Mucosa of stomach (tissue), 1 donor: ENCODE data around the gene NEK9.

ENCODE experiments used
- H3K27me3 ChIP-seq: one replicate; pipeline ENCODE4 v1.7.0; 2013; ENCODE audit warnings: mild to moderate bottlenecking, low read length; ENCODE audit not compliant: control insufficient read depth, insufficient read depth
- H3K36me3 ChIP-seq: one replicate; pipeline ENCODE4 v1.7.0; 2013; ENCODE audit warnings: low read length; ENCODE audit not compliant: control insufficient read depth, insufficient read depth
- H3K4me1 ChIP-seq: one replicate; pipeline ENCODE4 v1.7.0; 2013; ENCODE audit warnings: mild to moderate bottlenecking, low read length; ENCODE audit not compliant: control insufficient read depth, insufficient read depth
- H3K4me3 ChIP-seq: one replicate; pipeline ENCODE4 v1.7.0; 2013; ENCODE audit warnings: low read length
- H3K9ac ChIP-seq: one replicate; pipeline ENCODE4 v1.7.0; 2013; ENCODE audit warnings: mild to moderate bottlenecking, low read length, moderate library complexity
- H3K9me3 ChIP-seq: one replicate; pipeline ENCODE4 v1.7.0; 2013; ENCODE audit warnings: mild to moderate bottlenecking, low read length, moderate library complexity; ENCODE audit not compliant: control insufficient read depth
- donor health status: Pancreatic carcinoma.

NEK9 gene

GRCh38 chr14:75125617-75126016 is 1.2 kb downstream of the NEK9 start:
- H3K4me3 ChIP-seq: no peak overlapping the region
- peak overlapping the region; percentile 94 for H3K9ac ChIP-seq
- H3K36me3 ChIP-seq: no peaks in the 10 kb centered on the region
- no peaks in the 10 kb centered on the region for H3K27me3 ChIP-seq
- no peaks in the 10 kb centered on the region for H3K9me3 ChIP-seq
- peaks cover 10% of the 10 kb centered on the region for H3K4me1 ChIP-seq

DNA sequence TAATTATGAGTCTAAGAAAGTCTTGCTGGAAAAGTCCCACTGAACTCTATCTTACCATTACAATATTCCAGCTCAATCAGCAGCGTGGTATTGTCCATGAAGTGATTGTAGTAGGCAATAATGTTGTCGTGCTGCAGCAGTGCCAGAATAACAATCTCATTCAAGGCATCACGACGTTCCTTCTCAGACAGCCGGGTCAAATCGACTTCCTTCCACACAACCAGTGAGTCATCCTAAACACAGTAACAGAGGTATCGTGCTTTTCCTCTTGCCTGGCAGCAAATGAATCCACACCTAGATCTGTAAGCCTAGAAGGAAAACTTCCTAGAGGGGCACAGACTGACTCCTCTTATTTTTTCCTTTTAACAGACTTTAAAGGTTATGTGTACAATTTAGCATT is 2.9 kb downstream of the NEK9 start:
- H3K4me3 ChIP-seq: no peak overlapping the region
- no peak overlapping the region for H3K9ac ChIP-seq
- H3K27me3 ChIP-seq: no peaks in the 10 kb centered on the region
- H3K9me3 ChIP-seq: no peaks in the 10 kb centered on the region
- no peaks in the 10 kb centered on the region for H3K36me3 ChIP-seq
- peaks cover 10% of the 10 kb centered on the region for H3K4me1 ChIP-seq

DNA sequence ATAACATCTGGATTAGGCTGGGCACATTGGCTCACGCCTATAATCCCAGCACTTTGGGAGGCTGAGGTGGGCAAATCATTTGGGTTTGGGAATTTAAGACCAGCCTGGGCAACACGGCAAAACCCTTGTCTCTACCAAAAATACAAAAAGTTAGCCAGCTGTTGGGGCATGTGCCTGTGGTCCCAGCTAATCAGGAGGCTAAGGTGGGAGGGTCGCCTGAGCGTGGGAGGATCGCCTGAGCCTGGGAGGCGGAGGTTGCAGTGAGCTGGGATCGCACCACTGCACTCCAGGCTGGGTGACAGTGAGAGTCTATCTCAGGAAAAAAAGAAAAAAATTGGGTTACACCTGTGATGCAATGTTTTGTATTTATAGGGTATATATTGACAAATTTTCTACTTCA is 5.3 kb downstream of the NEK9 start:
- Histone ChIP-seq H3K9me3 (no peaks in the 10 kb centered on the region), H3K9ac (no peak overlapping the region), H3K27me3 (no peaks in the 10 kb centered on the region), H3K4me1 (peaks cover 7% of the 10 kb centered on the region), H3K36me3 (no peaks in the 10 kb centered on the region), H3K4me3 (no peak overlapping the region)

- Histone ChIP-seq H3K9ac (no peak overlapping the region), H3K4me3 (no peak overlapping the region), H3K27me3 (no peaks in the 10 kb centered on the region), H3K4me1 (peaks cover 1% of the 10 kb centered on the region), H3K36me3 (no peaks in the 10 kb centered on the region), H3K9me3 (no peaks in the 10 kb centered on the region)
Measured at GRCh38 chr14:75120541-75121291, 6.1 kb downstream of the NEK9 start.

GRCh38 chr14:75119056-75119455 is 7.8 kb downstream of the NEK9 start:
- H3K36me3 ChIP-seq: no peaks in the 10 kb centered on the region
- no peaks in the 10 kb centered on the region for H3K4me1 ChIP-seq

GRCh38 chr14:75113932-75114539 is 12.8 kb downstream of the NEK9 start:
- H3K36me3 ChIP-seq: peaks cover 17% of the 10 kb centered on the region

More at GRCh38 chr14:75119056-75119455, 7.8 kb downstream of the NEK9 start:
- no peaks in the 10 kb centered on the region for H3K27me3 ChIP-seq
- no peak overlapping the region for H3K9ac ChIP-seq
- H3K4me3 ChIP-seq: no peak overlapping the region
- no peaks in the 10 kb centered on the region for H3K9me3 ChIP-seq

GRCh38 chr14:75109877-75110276 is 17.0 kb downstream of the NEK9 start:
- Histone ChIP-seq H3K4me3 (no peak overlapping the region), H3K9me3 (no peaks in the 10 kb centered on the region), H3K27me3 (no peaks in the 10 kb centered on the region), H3K36me3 (peaks cover 22% of the 10 kb centered on the region), H3K4me1 (no peaks in the 10 kb centered on the region), H3K9ac (no peak overlapping the region)

More at GRCh38 chr14:75113932-75114539, 12.8 kb downstream of the NEK9 start:
- no peak overlapping the region for H3K9ac ChIP-seq
- H3K4me1 ChIP-seq: no peaks in the 10 kb centered on the region
- no peaks in the 10 kb centered on the region for H3K9me3 ChIP-seq
- H3K4me3 ChIP-seq: no peak overlapping the region
- no peaks in the 10 kb centered on the region for H3K27me3 ChIP-seq

- Histone ChIP-seq H3K9ac (no peak overlapping the region), H3K27me3 (no peaks in the 10 kb centered on the region), H3K9me3 (no peaks in the 10 kb centered on the region), H3K36me3 (peaks cover 15% of the 10 kb centered on the region), H3K4me1 (no peaks in the 10 kb centered on the region), H3K4me3 (no peak overlapping the region)
Measured at GRCh38 chr14:75107186-75107585, 19.7 kb downstream of the NEK9 start.

GRCh38 chr14:75101491-75101890 is 25.4 kb downstream of the NEK9 start:
- Histone ChIP-seq H3K4me1 (no peaks in the 10 kb centered on the region), H3K36me3 (peaks cover 3% of the 10 kb centered on the region), H3K27me3 (no peaks in the 10 kb centered on the region)

DNA sequence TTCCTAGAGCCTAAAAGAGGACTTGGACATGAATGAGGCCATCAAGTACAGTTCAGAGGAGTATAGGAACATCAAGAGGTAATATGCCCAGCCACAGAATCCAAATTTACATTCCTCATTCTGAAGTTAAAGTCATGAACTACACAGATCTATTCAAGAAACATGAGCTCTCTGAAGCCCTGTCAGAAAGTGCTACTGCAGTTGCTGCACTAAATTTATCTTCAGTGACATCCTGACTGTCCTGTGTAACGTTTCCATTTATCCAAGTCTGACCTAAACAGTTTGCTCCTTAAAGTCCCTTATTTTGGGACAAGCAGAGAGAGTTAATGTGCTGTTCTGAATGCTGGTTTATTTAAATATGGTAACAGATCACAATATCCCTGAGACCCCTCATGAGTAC is 28.2 kb downstream of the NEK9 start:
- Histone ChIP-seq H3K36me3 (peaks cover 14% of the 10 kb centered on the region), H3K4me1 (no peaks in the 10 kb centered on the region), H3K9me3 (no peaks in the 10 kb centered on the region), H3K4me3 (no peak overlapping the region), H3K9ac (no peak overlapping the region), H3K27me3 (no peaks in the 10 kb centered on the region)

More at GRCh38 chr14:75101491-75101890, 25.4 kb downstream of the NEK9 start:
- Histone ChIP-seq H3K9ac (no peak overlapping the region), H3K9me3 (no peaks in the 10 kb centered on the region), H3K4me3 (no peak overlapping the region)

DNA sequence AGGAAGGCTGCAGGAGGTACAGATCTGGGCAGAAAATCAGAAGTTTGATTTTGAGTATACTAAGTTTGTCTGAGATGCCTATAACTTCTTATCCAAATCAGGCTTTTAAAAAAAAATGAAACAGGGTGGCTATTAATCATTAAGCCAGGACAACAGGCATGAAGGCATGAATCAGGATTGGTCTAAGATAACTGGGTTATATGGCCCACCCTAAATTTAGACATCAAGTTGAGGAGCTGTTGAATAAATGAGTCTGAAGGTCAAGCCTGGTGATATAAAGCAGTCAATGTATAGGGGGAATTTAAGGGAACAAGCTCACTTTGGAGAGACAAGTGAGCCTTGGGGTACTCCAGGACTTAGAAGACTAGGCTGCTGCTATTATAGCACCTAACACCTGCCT is 28.6 kb downstream of the NEK9 start:
- Histone ChIP-seq H3K4me3 (no peak overlapping the region), H3K4me1 (no peaks in the 10 kb centered on the region), H3K9ac (no peak overlapping the region), H3K36me3 (peaks cover 14% of the 10 kb centered on the region), H3K27me3 (no peaks in the 10 kb centered on the region), H3K9me3 (no peaks in the 10 kb centered on the region)

DNA sequence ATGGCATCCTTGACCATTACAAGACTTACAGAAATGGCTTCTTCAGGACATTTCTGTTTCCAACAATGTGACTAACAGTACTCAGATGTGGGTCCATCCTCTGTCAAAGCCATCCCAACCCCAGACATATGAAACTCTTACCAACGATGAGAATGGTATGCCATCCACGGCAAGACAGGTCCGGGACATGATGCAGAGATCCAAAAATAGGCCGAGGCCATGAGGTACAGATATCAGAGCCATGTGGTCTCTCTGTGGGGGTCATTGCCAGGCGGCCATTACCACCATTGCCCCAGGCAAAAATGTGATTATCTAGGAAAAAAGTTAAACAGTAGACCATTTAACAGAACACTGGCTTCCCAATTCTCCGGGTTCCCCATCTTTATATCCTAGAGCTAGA is 29.9 kb downstream of the NEK9 start:
- no peaks in the 10 kb centered on the region for H3K27me3 ChIP-seq
- no peak overlapping the region for H3K9ac ChIP-seq
- H3K4me3 ChIP-seq: no peak overlapping the region
- no peaks in the 10 kb centered on the region for H3K9me3 ChIP-seq
- peaks cover 14% of the 10 kb centered on the region for H3K36me3 ChIP-seq
- H3K4me1 ChIP-seq: no peaks in the 10 kb centered on the region
